Loucy (cell line): ENCODE measurements around the gene ATRNL1.

Experiments used
- EZH2phosphoT487 ChIP-seq: fragments of 200-600 bp; IDR thresholded peaks from 2 replicates; pipeline ENCODE4 v1.6.1; 2018; ENCODE audit warnings: antibody characterized with exemption, mild to moderate bottlenecking, moderate library complexity, borderline replicate concordance
- TF ChIP-seq, protein P1 (sequence below): fragments of 200-600 bp; sonication (generic); conservative IDR thresholded peaks from 2 replicates; pipeline ENCODE4 v1.5.1; 2014; ENCODE audit warnings: mild to moderate bottlenecking, antibody characterized with exemption, low read length

DNA sequence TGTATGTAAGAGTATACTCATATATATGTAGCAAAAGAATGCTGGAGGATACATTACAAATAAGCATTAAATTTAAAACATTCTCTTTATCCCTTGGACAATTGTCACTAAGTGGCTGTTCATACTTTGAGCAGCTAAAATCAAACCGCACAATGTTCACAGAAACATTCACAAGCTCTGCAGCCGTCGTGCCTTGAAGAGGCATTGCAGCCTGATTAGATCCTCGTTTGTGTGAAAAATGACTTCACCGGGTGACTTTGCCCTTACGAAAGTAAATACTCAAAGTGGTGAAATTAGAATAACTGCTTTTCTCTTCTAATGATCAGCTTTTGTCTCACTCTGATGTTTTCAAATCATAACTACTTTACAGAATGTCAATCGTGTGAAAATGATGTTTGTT is 860.8 kb downstream of the ATRNL1 start:
- TF ChIP-seq, protein P1, sequence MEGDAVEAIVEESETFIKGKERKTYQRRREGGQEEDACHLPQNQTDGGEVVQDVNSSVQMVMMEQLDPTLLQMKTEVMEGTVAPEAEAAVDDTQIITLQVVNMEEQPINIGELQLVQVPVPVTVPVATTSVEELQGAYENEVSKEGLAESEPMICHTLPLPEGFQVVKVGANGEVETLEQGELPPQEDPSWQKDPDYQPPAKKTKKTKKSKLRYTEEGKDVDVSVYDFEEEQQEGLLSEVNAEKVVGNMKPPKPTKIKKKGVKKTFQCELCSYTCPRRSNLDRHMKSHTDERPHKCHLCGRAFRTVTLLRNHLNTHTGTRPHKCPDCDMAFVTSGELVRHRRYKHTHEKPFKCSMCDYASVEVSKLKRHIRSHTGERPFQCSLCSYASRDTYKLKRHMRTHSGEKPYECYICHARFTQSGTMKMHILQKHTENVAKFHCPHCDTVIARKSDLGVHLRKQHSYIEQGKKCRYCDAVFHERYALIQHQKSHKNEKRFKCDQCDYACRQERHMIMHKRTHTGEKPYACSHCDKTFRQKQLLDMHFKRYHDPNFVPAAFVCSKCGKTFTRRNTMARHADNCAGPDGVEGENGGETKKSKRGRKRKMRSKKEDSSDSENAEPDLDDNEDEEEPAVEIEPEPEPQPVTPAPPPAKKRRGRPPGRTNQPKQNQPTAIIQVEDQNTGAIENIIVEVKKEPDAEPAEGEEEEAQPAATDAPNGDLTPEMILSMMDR, result no peak
- no peak for TF ChIP-seq EZH2phosphoT487
